Activated CD4-positive, alpha-beta T cell treated with anti-CD3 and anti-CD28 coated beads, Interleukin-2, amount 50 U/mL, for 4 hours (primary cell): Measurements from ENCODE around the gene KRT86.
"Not testable (repeated sequence)": the region's sequence is repeated elsewhere in the genome, so short reads cannot be mapped to it uniquely, and the experiment has no call there.

Source experiments
- DNase-seq, 2 experiments: peaks; one replicate each; pipeline ENCODE4 v3.0.0-alpha.2; 2020

KRT86 gene

GRCh38 chr12:52295663-52296062 is 21.2 kb downstream of the KRT86 start:
- DNase-seq: no peak

GRCh38 chr12:52296572-52297215 is 22.2 kb downstream of the KRT86 start:
- no peak for DNase-seq

- no peak for DNase-seq
These were observed 24.3 kb downstream of the KRT86 start for GRCh38 chr12:52298677-52299190.

- DNase-seq: no peak
These were observed 26.6 kb downstream of the KRT86 start for GRCh38 chr12:52300796-52301691.

- not testable (repeated sequence) for DNase-seq
These were observed 27.3 kb downstream of the KRT86 start for GRCh38 chr12:52301721-52302120.

- DNase-seq: not testable (repeated sequence)
These were observed 27.9 kb downstream of the KRT86 start for GRCh38 chr12:52302242-52302914.

- not testable (repeated sequence) for DNase-seq
These were observed 30.5 kb downstream of the KRT86 start for GRCh38 chr12:52304941-52305411.

- DNase-seq: no peak
These were observed 31.7 kb downstream of the KRT86 start for GRCh38 chr12:52305921-52306705.

- no peak for DNase-seq
These were observed 32.3 kb downstream of the KRT86 start for GRCh38 chr12:52306731-52307130.

- DNase-seq: peak in 1 of 2 experiments; percentile 17
These were observed 33.7 kb downstream of the KRT86 start for GRCh38 chr12:52307836-52308805.

- no peak for DNase-seq
These were observed 34.5 kb downstream of the KRT86 start for GRCh38 chr12:52308806-52309425.

GRCh38 chr12:52310622-52311284 is 36.3 kb downstream of the KRT86 start:
- no peak for DNase-seq

GRCh38 chr12:52311285-52311648 is 36.8 kb downstream of the KRT86 start:
- no peak for DNase-seq

- no peak for DNase-seq
These were observed 37.6 kb downstream of the KRT86 start for GRCh38 chr12:52312086-52312485.

- DNase-seq: no peak
These were observed 39.0 kb downstream of the KRT86 start for GRCh38 chr12:52313461-52313860.

- DNase-seq: no peak
These were observed 39.5 kb downstream of the KRT86 start for GRCh38 chr12:52313926-52314325.

GRCh38 chr12:52314511-52314910 is 40.1 kb downstream of the KRT86 start:
- no peak for DNase-seq

- DNase-seq: not testable (repeated sequence)
These were observed 41.3 kb downstream of the KRT86 start for GRCh38 chr12:52315721-52316120.

GRCh38 chr12:52316290-52316689 is 41.8 kb downstream of the KRT86 start:
- no peak for DNase-seq

GRCh38 chr12:52316701-52317100 is 42.3 kb downstream of the KRT86 start:
- DNase-seq: no peak
